HuH-7.5 (cell line): Measurements from ENCODE around the gene ZNF22.

Experiments
- DNase-seq: peaks from one replicate; pipeline ENCODE4 v3.0.0; 2011; ENCODE audit warnings: low spot score

The ZNF22 gene

DNA sequence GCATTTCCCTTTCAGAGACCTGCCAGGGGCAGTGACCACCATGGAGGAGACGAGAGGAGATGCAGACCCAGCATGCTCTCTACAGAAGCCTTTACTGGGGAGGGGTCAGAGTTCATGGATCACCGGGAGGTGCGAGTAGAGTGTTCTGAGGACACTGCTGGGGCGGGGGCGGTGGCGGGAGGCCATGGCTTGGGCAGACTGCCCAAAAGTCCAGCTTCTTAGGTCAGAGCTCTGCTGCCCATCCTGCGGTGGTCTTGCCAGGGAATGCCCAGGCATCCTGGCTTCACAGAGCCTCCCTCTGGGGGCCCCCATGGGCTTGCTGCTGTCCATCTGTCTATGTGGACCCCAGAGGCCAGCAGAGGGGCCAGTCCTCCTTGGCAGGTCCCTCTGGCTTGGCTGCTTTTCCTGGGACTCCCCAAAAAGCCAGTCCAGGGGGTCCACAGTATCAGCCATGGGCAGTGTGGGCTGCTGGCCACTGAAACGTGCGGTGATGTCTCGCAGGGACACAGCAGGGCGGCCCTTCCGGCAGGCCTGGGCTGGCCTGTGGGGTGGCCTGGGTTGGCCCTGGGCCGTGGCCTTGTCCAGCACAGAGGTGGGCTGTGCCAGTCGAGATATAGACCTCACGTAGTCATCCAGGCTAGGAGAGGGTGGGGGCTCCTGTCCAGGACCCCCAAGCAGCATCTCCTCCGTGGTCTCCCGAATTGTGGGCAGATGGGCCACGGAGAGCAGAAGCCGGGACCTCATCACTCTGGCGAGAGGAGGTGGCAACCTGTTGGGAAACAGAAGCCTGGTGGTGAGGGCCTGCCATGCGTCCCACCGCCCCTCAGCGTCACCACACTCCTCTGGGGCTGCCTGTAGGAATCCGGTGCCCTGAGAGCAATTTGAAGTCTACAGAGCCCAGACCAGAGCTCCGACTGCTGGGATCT lies 23.2 kb upstream of the ZNF22 start:
- no peak for DNase-seq

DNA sequence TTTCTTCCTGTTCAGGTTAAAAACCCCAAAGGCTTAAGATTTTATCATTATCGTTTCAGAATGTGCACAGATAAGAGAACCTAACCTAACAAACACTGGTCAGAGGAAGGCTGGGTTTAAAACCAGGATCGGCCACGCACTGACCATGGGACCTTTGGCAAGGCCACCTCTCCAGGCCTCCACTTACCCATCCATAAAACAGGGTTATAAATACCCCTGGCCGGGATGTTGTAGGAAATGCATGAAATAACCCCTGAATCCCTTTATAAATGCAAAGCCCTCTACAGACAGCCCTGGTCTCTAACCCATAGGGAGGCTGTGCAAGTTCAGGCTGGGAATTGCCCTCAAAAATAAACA lies 22.5 kb upstream of the ZNF22 start:
- no peak for DNase-seq

DNA sequence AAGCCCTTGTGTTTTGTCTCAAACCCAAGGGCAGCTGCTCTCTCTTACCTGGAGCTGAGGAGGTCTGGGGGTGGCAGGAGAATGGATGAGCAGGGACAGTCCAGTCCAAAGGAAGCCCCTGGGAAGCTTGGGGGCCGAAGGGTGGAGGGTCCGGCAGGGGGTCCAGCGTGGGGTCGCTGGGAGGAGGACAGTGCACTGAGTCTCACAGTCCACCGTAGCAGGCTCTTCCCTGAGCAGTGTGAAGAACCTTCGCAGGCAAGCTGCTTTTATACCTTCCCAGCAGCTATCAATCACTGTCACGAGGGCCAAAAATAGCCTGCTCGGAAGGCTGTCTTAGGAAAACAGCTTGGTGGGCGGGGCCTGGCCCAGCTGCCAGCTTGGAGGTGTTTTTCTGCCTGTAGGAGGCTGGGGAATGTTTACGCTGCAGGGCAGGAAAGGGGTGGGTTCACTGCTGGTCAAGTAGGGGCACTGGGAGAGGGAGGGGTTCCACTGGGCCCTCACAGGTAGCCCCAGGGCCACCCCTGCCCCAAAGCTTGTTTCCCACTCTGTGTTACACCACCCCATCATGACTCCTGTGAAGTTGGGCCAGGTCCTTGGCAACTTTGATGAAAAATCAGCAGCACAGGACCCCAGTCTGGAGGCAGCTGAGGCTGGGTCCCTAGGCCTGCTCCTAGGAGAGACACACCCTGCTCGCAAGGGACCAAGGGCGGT lies 22.0 kb upstream of the ZNF22 start, which contains the start of gene DEPP1:
Gene DEPP1 (minus strand): TSS at position 240 of the 711 bp plus-strand sequence. CDS start 779 bp downstream, outside the sequence.
- DNase-seq: peak; percentile 64

DNA sequence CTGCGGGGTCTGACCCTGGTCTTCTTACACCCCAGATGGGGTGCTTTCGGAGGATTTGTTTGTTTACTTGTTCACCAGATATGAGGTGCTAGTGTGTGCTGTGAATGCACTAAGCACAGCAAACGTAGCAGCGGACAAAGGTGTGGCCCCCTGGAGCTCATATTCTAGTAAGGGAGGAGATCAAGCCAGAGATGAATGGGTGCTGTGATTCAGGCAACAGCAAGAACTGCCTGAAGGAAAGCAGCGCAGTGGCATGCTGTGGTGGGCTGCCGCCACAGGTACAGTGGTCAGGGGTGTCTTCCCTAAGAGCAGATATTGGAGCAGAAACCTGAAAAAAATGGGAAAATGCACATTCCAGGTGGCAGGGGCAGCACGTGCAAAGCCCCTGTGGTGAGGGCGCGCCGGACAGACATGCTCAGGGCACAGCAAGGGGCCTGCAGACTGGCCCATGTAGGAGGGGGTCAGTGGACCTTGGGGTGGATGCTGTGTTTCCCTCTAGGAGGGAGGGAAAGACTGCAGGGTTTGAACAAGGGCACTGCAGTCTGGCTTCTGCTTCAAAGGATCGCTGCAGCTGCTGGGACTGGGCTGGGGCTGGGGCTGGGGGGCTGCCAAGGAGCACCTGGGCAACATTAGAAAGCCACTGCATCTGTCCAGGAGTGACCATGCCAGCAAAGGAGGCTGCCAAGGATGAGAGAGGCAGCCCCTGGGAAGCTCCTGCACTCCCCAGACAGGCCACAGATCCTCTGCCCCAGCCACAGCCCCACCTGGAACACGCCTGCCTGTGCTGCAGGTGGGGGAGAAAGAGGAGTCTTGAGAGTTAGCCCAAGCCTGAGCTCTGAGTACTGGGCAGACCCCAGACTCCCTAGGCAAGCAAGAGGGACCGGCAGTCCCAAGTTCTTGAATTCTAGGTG lies 21.2 kb upstream of the ZNF22 start:
- no peak for DNase-seq

DNA sequence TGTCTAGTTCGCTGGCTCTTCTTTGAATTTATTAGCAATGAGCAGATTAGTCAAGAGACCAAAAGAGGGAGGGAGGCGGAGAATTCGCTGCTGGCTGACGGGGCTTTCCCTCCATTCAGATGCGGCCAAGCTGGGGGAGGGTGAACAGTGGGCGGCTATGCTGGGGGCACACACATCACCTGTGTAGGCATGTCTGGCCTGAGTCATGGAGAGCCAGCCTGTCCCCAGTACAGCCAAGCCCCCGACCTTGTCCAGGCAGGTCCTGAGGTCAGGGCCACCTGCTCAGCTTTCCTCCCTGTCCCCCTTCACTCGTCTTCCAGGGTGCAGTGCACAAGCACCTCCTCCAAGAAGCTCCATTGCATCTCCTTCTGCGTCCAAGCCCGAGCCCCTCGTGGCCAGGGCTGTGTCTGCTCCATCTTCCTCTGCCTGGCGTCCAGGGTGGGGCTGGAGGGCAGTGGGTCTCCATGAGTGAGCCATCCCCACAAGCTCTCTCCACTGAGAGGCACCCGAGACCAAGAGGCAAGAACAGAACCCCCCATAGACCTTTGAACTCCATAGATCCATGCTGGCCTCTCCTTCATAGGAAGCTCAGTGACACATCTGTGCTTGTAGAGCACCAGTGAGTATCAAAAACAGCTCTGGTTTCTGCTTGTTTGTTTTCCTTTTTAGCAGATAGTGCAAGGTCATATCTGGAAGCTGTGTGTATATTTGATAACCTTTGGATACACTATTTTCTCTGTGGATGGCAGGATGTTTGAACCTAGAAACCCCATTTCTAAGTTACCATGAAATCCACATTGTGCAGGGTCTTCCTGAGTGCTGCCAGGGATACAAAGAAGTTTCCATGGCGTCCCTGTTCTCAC lies 20.2 kb upstream of the ZNF22 start:
- DNase-seq: no peak

DNA sequence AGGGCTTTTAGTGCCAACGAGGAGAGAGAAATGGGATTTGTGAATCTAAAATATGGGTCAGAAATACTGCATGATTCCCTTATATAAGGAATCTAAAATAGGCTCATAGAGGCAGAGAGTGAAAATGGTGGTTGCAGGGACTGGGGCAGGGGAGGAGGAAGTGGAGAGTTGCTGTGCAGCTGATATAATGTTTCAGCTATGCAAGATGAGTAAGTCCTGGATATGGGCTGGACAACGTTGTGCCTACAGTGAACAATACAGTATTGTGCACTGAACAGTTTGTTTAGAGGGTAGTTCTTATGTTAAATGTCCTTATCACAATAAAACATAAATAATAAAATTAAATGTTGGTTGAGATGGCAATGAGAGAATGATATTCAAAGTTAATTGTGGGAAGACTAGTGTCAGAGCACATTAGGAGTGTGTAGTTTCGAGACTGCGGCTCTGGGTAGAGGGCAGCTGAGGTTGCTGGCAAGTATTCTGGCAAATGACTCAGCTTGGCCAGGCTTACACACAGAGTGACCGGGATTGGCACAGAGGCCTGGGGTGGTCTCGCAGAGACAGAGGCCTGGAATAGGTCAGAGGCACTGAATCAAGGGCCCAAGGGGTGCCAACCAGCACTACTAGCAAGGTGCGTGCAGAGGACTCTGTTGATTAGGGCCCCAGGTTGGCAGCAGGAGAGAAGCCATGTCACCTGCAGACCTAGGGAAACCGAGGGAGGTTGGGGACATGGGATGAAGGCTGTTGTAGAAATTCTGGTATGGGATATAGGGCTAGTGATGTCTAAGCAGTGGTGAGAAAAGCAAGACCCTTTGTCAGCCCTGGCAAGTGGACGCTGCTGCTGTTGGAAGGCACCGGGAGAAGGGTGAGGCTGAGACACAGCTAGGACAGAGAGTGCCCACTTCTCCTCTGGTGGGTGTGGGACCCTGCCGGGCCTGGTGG lies 19.3 kb upstream of the ZNF22 start:
- DNase-seq: no peak

DNA sequence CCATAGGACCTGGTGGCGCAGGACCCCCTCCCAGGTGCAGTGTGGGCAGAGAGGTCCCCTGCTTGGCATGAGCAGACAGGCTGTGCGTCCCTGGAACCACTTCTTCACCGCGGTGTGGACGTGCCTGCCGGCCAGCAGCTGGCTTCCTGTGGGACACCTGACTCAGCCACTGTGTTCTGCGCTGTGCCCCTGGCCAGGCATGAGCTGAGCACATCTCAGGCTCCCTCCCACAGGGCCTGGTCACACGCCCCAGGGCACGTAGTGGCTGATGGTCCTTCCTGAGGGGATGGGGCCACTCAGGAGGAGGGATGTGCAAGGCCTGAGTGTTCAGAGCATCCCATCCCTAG lies 18.6 kb upstream of the ZNF22 start:
- DNase-seq: no peak

DNA sequence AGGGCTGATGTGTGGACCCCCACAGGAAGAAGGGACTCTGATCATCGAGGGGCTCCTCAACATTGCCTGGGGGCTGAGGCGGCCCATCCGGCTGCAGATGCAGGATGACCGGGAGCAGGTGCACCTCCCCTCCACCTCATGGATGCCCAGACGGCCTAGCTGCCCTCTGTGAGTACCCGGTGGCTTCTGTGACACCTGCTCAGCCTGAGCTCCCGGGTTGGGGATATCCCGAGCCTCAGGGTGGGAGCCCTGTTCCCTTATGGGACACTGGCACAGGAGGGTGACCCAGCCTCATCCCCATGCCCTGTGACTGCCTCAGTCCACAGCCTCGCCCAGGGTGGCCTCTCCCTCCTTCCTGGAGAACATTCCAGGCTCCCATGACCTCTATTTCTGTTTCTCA lies 18.2 kb upstream of the ZNF22 start:
- DNase-seq: no peak

DNA sequence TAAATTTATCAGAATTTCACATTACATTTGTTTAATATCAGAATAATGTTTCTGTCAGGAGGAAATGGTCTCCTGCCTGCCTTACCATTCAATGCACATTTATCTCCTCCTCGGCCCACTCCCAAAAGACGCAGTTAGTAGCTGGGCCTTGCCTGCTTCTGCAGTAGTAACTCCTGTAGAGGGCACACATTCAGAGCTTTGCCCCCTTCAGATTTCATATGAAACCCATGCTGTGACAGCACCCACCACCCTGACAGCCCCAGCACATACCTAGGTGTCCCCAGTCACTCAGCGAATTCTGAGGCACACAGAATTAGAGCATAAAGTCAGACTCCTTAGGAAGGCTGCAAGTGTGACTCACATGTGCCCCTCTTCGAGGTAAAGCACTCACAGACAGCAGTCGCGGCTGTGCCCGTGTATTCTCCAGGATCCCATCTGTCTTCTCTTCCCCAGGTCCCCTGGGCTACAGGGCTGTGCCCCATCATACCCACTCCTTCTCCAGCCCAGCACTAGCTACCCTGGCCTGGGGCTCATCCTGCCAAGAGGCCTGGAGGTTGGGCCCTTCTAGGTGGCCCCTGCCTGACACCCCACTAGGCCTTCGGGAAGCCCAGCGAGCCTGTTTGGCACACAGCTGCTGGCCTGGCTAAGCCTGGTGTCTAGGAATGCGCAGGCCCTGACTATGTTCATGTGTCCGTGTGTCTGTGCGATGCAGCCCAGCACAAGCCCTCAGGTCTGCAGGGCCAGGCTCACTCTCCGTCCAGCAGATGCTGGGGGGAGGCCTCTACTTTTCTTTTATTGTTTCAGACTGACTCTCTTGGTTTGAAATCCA lies 17.4 kb upstream of the ZNF22 start:
- no peak for DNase-seq

DNA sequence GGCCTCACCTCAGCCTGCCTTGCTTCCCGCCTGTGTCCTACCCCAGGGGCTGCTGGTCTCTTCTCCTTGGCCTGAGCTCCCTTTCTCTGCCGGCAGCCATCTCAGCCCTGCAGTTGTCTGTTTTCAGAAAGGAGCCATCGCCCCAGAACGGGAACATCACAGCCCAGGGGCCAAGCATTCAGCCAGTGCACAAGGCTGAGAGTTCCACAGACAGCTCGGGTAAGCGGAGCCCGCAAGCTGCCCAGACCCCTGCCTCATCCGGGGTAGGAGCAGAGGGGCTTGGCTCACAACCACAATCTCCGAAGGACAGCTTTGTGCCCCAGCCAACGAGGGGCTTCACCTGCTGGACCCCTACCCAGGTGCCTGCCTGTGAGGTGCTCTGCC lies 16.8 kb upstream of the ZNF22 start:
- DNase-seq: no peak

DNA sequence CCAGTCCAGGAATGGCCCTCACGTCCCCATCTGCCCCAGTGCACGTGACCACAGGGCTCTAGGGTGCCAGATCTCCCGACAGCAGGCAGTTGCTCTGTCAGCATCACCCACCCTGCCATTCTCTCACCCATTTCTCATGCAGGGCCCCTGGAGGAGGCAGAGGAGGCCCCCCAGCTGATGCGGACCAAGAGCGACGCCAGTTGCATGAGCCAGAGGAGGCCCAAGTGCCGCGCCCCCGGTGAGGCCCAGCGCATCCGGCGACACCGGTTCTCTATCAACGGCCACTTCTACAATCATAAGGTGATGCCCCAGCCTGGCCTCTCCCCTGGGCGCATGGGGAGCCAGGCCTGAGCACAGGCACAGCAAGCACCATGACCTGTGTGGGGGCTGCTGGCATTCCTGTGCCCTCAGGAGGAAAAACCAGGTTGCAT lies 16.0 kb upstream of the ZNF22 start:
- DNase-seq: no peak

DNA sequence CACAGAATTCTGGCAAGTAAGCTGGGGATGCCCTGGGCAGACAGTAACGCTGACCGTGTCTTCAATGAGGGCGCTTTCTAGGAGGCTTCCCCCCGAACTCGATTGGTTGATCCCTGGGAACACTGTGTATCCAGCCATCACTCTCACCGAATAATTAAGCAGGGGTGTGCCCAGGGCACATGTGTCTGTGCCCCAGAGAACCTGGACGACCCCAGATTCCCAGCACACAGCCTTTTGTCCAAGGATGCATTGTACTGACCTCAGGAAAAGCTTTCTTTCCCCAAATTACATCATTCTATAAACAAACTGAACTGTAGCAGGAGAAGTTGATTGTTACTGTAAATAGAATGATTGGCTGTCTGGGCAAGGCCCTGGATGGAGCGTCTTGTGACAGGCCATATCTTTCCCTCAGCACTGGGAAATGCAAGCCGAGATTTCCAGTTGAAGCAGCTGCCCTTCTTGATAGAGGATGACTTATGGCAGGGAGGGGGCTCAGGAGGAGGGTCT lies 15.5 kb upstream of the ZNF22 start:
- no peak for DNase-seq

DNA sequence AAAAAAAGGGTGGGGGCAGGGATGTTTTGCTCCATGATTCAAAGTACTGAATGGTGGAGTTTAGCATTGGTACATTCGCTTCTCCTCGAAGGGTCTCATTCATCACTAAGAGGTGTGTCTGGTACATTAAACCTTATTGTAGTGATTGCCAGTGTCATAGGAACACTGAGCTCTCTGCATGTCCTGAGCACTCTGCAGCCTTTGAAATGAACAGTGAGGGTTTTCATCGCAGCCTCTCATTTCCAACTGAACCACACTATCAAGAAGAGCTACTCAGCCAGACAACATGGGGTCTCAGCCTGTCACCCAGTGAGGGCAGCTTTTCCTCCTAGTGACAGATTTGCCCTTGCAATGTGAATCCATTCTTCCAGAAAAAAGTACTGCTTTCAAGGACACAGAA lies 14.5 kb upstream of the ZNF22 start:
- DNase-seq: no peak

DNA sequence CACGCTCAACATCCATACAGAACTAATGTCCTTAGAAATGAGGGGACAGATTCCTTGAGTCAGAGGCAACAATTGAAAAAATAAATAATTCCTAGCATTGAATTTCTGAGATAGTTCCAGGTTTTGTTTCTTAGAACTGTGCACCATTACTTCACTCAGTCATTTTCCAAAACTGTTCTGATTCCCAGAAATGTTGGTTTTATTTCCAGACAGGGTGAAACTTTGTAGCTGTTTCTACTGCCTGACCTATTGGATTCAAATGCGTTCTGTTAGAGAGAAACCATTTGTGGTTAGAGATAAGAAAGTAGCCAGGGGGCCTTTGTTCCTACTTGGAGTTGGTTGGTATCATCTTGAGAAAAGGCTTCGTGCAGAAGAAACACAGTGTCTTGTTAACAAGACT lies 14.1 kb upstream of the ZNF22 start:
- DNase-seq: no peak

DNA sequence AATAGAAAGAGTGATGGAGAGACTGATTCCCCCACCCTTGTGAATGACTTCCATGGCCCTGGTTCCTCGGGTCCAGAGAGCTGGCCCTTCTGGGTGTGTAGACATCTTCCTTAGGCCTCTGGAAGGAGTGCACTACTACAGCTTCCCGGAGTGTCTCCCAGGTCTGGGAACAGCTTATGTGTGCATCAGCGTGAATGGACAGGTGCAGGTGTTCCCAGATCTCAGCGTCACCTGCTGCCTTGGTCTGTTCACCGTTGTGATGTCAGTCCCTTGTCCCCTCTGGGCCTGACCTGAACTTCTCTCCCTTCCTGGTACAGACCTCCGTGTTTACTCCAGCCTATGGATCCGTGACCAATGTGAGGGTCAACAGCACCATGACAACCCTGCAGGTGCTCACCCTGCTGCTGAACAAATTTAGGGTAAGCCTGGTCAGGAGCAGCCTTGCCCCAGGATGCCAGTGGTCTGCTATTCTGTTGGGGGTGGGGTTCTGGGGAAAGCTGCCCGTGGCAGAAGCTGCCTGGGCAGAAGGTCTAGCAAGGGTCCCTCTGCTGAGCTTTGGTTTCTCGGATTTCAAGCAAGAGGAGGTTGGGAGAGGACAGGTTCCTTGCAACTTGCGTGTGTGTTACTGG lies 11.7 kb upstream of the ZNF22 start:
- DNase-seq: no peak

DNA sequence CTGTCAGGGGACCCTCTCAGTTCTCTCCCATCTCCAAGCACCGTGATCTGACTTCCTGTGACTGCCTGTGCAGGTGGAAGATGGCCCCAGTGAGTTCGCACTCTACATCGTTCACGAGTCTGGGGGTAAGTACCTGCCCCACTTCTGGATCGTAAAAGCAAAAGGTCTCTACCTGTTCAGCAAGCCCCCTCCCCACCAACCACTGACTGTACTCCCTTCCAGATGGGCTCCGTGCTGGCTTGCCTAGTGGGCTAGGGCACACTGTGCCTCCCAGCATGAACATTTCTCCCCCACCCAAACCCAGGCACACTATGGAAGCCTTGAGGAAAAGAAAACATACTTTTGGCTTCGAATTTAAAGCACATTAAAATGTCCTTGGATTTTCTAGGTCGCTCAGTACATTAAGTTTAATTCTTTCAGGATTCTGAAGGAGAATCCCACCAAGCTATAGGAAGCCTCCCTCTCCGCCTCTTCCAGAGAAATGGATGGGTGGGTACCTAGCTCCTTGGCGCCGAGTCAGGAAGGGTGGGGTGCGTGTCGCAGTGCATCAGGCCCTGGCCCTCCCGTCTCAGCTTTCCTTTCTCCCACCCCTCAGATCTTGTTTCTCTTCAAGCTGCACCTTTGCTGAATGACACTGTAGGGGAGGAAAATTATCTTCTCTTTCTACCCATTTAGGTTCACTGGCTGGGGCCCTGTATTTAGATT lies 11.0 kb upstream of the ZNF22 start:
- no peak for DNase-seq

DNA sequence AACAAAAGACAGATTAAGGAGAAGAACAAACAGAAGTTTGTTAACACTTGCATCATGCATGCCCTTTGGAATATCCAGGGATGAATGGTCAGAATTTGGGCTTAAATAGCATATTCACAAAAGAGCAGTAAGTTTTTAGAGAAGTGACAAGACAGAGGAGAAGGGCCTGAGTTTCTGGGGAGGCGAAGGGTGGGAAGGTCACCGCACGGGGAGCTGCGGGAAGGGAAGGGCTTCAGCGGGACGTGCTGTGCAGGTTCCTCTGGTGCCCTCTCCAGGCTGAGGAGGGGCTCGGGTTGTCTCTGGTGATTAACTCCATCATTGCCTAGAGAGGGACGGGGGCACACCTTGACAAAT lies 10.4 kb upstream of the ZNF22 start:
- DNase-seq: no peak

DNA sequence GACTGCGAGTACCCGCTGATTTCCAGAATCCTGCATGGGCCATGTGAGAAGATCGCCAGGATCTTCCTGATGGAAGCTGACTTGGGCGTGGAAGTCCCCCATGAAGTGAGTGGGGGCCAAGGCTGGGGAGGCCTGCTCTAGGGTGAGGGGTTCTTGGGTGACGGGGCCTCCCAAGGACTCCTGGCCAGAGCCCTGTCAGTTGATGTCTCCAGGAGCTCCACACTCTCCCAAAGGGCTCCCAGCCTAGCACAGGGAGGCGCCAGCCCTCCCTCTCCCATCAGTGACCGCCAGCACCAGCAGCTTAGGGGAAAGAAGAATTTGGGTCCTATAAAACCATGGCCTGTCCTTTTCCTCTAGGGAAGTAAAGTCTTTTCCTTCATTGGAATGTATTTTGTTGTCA lies 9.8 kb upstream of the ZNF22 start:
- DNase-seq: no peak
